A673 (cell line): ENCODE data around the gene CPA4. TPM values are rescaled to one million over a fixed set of nuclear protein-coding genes. Genes with fewer than 3 reads are reported as not detected.

Source experiments
- BruUV-seq: library from RNA; stranded (reverse); fragments of 400-500 nt; replicated peaks from 2 replicates; lab custom pipeline; 2021; lab: Mats Ljungman, UMichigan
- CTCF ChIA-PET: fragments of 300-600 bp; sonication (Branson Sonifier 250); formaldehyde crosslinking; loops from one replicate; lab custom pipeline; 2022; ENCODE audit warnings: antibody characterized with exemption; lab: Charles Lee
- POLR2A ChIA-PET: fragments of 300-600 bp; sonication (Branson Sonifier 250); formaldehyde crosslinking; loops from one replicate; lab custom pipeline; 2022; ENCODE audit warnings: antibody characterized with exemption; ENCODE audit not compliant: low non-redundant PET; lab: Charles Lee
- DNase-seq: peaks from one replicate; pipeline ENCODE4 v3.0.0-alpha.2; 2015; ENCODE audit warnings: low spot score
- H3K27ac ChIP-seq: fragments of 200-600 bp; sonication (generic); 2 replicates; pipeline ENCODE4 v1.5.1; 2016; ENCODE audit warnings: mixed run types, low read depth, mild to moderate bottlenecking, mixed read lengths, antibody characterized with exemption, low read length; ENCODE audit not compliant: poor library complexity, severe bottlenecking
- H3K27me3 ChIP-seq: fragments of 200-600 bp; sonication (generic); replicated peaks from 2 replicates; pipeline ENCODE4 v1.6.1; 2017; ENCODE audit warnings: mixed run types, low read depth, mild to moderate bottlenecking, mixed read lengths, antibody characterized with exemption, low read length; ENCODE audit not compliant: insufficient read depth, poor library complexity
- H3K36me3 ChIP-seq: fragments of 200-600 bp; sonication (generic); 2 replicates; pipeline ENCODE4 v1.6.1; 2016; ENCODE audit warnings: mixed run types, mild to moderate bottlenecking, mixed read lengths, antibody characterized with exemption, low read length; ENCODE audit not compliant: insufficient read depth, poor library complexity, severe bottlenecking
- H3K4me1 ChIP-seq: fragments of 200-600 bp; sonication (generic); 2 replicates; pipeline ENCODE4 v1.6.1; 2017; ENCODE audit warnings: mixed run types, mild to moderate bottlenecking, mixed read lengths, antibody characterized with exemption, low read length; ENCODE audit not compliant: insufficient read depth, poor library complexity, severe bottlenecking
- H3K4me3 ChIP-seq: fragments of 200-600 bp; sonication (generic); 2 replicates; pipeline ENCODE4 v1.5.1; 2016; ENCODE audit warnings: low read depth, mixed run types, mild to moderate bottlenecking, mixed read lengths, low read length; ENCODE audit not compliant: poor library complexity, severe bottlenecking
- H3K9me3 ChIP-seq: fragments of 200-600 bp; sonication (generic); 2 replicates; pipeline ENCODE4 v1.6.1; 2016; ENCODE audit warnings: mixed run types, low read depth, mild to moderate bottlenecking, mixed read lengths, antibody characterized with exemption, low read length; ENCODE audit not compliant: poor library complexity, severe bottlenecking
- EZH2 ChIP-seq: fragments of 200-600 bp; sonication (generic); IDR thresholded peaks from 2 replicates; pipeline ENCODE4 v1.6.1; 2017; ENCODE audit warnings: borderline replicate concordance, low read depth, mild to moderate bottlenecking, mixed read lengths, antibody characterized with exemption, low read length; ENCODE audit not compliant: poor library complexity, severe bottlenecking
- intact Hi-C: fragments of 100-400 bp; cut with micrococcal nuclease; formaldehyde crosslinking; loops from one replicate; pipeline ENCODE4 v1.10.0; 2022; ENCODE audit not compliant: unreplicated experiment
- total RNA-seq: library from RNA; stranded (reverse); gene quantifications from 2 replicates; pipeline ENCODE4 v1.2.3, GENCODE V29; 2021
- TF ChIP-seq, protein P1 (sequence below): fragments of 300-800, 200-600 bp; sonication (generic); conservative IDR thresholded peaks from 2 replicates; pipeline ENCODE4 v1.5.1; 2017; ENCODE audit warnings: low read depth, mild to moderate bottlenecking, antibody characterized with exemption, low read length, moderate library complexity, mixed read lengths

The CPA4 gene
- total RNA-seq, 1 experiment from 2014 or later, result not detected

DNA sequence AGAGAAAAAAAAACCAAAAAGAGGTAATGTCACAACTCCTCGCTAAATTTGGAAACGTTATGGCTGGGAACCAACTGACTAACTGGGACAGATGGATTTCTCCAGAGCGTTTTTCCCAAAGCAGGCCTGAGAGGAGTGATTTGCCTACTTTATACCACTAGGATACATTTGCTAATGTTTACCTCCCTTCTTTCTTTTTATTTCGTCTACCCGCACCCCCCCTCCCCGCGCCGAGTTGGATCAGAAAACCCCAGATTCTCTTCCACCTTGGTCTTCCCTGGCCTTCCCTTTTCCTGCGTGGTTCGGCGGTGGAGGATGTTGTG, 19.1 kb upstream of the CPA4 start:
- DNase-seq, result no peak
- Histone ChIP-seq H3K27me3 (no peaks in the 10 kb centered on the region), H3K9me3 (no peaks in the 10 kb centered on the region), H3K4me1 (peaks cover 71% of the 10 kb centered on the region), H3K27ac (peak overlapping the region; percentile 31), H3K36me3 (no peaks in the 10 kb centered on the region), H3K4me3 (no peak overlapping the region)
- ChIA-PET POLR2A (interaction anchor here (0.8 kb wide), 1 partner anchor 124 kb away, joined by 4 read pairs; no protein-coding TSS in a partner anchor), CTCF (no interaction called here)
- intact Hi-C loops, result no loop called here
- BruUV-seq, result no TSS peak
- TF ChIP-seq EZH2, result no peak
- TF ChIP-seq, protein P1, sequence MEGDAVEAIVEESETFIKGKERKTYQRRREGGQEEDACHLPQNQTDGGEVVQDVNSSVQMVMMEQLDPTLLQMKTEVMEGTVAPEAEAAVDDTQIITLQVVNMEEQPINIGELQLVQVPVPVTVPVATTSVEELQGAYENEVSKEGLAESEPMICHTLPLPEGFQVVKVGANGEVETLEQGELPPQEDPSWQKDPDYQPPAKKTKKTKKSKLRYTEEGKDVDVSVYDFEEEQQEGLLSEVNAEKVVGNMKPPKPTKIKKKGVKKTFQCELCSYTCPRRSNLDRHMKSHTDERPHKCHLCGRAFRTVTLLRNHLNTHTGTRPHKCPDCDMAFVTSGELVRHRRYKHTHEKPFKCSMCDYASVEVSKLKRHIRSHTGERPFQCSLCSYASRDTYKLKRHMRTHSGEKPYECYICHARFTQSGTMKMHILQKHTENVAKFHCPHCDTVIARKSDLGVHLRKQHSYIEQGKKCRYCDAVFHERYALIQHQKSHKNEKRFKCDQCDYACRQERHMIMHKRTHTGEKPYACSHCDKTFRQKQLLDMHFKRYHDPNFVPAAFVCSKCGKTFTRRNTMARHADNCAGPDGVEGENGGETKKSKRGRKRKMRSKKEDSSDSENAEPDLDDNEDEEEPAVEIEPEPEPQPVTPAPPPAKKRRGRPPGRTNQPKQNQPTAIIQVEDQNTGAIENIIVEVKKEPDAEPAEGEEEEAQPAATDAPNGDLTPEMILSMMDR, result no peak

DNA sequence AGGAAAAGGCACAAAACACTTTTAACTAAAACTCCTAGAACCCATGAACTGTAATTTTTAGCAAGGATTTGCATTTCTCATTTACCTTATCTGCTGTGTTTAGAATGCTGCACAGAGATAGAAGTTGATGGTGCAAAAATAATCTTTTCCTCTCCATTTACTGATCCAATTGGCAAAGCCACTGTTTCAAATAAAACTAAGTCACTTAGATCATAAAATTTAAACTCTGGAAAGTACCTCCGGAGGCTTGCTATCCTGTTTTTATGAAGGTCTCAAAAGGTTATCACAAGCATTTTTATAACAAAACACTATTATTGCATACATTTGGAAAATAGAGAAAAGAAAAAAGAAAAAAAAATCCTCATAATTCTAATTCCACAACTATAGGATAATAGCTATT, 18.7 kb upstream of the CPA4 start:
- Histone ChIP-seq H3K36me3 (no peaks in the 10 kb centered on the region), H3K27me3 (no peaks in the 10 kb centered on the region), H3K4me3 (no peak overlapping the region), H3K27ac (peak overlapping the region; percentile 31), H3K9me3 (no peaks in the 10 kb centered on the region), H3K4me1 (peaks cover 75% of the 10 kb centered on the region)
- ChIA-PET CTCF (no interaction called here), POLR2A (interaction anchor here (0.8 kb wide), 1 partner anchor 123 kb away, joined by 4 read pairs; no protein-coding TSS in a partner anchor)
- DNase-seq, result no peak
- TF ChIP-seq, protein P1, result no peak
- TF ChIP-seq EZH2, result no peak
- no TSS peak for BruUV-seq
- intact Hi-C loops, result no loop called here

DNA sequence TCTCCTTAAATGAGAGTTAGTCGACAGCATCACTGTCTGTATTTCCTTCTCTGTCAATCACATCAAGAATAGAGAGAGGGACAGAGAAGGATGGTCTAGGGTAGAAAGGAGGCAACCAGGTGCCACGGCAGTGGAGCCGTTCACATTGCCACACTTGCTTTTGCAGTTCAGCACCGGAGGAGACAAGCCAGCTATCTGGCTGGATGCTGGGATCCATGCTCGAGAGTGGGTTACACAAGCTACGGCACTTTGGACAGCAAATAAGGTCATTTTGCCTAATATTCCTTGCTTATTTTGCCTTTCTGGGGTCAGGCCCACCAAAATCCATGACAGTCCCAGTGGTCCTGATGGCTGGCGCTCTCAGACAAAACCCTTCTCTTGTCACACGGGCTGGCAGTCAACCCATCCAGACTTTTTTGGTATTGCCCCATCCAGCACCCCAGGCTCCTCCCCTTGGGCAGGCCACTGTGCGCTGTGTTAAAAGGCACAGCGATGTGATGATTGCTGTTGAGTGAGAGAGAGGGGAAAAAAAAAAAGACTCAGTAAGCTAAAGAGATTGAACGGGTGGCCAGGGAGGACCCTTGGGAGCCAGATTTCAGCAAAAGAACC, 17.9 kb upstream of the CPA4 start:
- DNase-seq, result peak; percentile 86
- Histone ChIP-seq H3K4me1 (peaks cover 78% of the 10 kb centered on the region), H3K4me3 (no peak overlapping the region), H3K27ac (peak overlapping the region; percentile 84), H3K36me3 (no peaks in the 10 kb centered on the region), H3K9me3 (no peaks in the 10 kb centered on the region), H3K27me3 (no peaks in the 10 kb centered on the region)
- TF ChIP-seq EZH2, result no peak
- TF ChIP-seq, protein P1, result no peak
- no TSS peak for BruUV-seq
- ChIA-PET CTCF (no interaction called here), POLR2A (interaction anchor here (0.6 kb wide), 1 partner anchor 26 kb away, joined by 3 read pairs; no protein-coding TSS in a partner anchor)
- intact Hi-C loops, result loop anchor here (5.0 kb wide), 1 partner anchor 217 kb away; the partner anchor contains the start of gene MEST
